PC-3 (cell line): ENCODE results near the gene PSTK. TPM values are rescaled to one million over a fixed set of nuclear protein-coding genes. Genes with fewer than 3 reads are reported as not detected.
A peak's percentile ranks its signal among the peaks of the same experiment; 100 is the strongest.

ENCODE experiments used
- ATAC-seq: fragments of 200-7000 bp; cut with Tn5 transposase; 2 replicates; pipeline ENCODE4 v1.9.1; 2020; ENCODE audit warnings: mild to moderate bottlenecking, moderate library complexity
- BruUV-seq: library from RNA; stranded (reverse); fragments of 400-500 nt; replicated peaks from 2 replicates; lab custom pipeline; 2021; lab: Mats Ljungman, UMichigan
- CTCF ChIA-PET: fragments of 300-600 bp; sonication (Branson Sonifier 250); formaldehyde crosslinking; loops from one replicate; lab custom pipeline; 2022; ENCODE audit warnings: antibody characterized with exemption; lab: Charles Lee
- POLR2A ChIA-PET: fragments of 300-600 bp; sonication (Branson Sonifier 250); formaldehyde crosslinking; loops from one replicate; lab custom pipeline; 2022; ENCODE audit warnings: antibody characterized with exemption; ENCODE audit not compliant: unreplicated experiment; lab: Charles Lee
- DNase-seq: peaks from one replicate; pipeline ENCODE4 v3.0.0-alpha.2; 2015
- H2AFZ ChIP-seq: fragments of 300-600 bp; sonication (generic); 2 replicates; pipeline ENCODE4 v1.6.0; 2016; ENCODE audit warnings: antibody characterized with exemption, low read length
- H3F3A ChIP-seq: fragments of 300-600 bp; sonication (generic); one replicate; pipeline ENCODE4 v1.6.0; 2017; ENCODE audit warnings: antibody characterized with exemption, low read length, control low read depth, mild to moderate bottlenecking; ENCODE audit not compliant: unreplicated experiment
- H3K27ac ChIP-seq: fragments of 300-600 bp; sonication (generic); 2 replicates; pipeline ENCODE4 v1.5.1; 2016; ENCODE audit warnings: mild to moderate bottlenecking, low read length
- H3K27me3 ChIP-seq: fragments of 300-600 bp; sonication (generic); 2 replicates; pipeline ENCODE4 v1.6.1; 2016; ENCODE audit warnings: low read length, mixed read lengths
- H3K36me3 ChIP-seq: fragments of 300-600 bp; sonication (generic); 2 replicates; pipeline ENCODE4 v1.6.1; 2016; ENCODE audit warnings: low read depth, mixed run types, low read length, mixed read lengths
- H3K4me1 ChIP-seq: fragments of 300-600 bp; sonication (generic); 2 replicates; pipeline ENCODE4 v1.5.1; 2016; ENCODE audit warnings: low read length; ENCODE audit not compliant: insufficient read depth
- H3K4me2 ChIP-seq: fragments of 300-600 bp; sonication (generic); 2 replicates; pipeline ENCODE4 v1.6.0; 2016; ENCODE audit warnings: low read length
- H3K4me3 ChIP-seq: fragments of 300-600 bp; sonication (generic); 2 replicates; pipeline ENCODE4 v1.5.1; 2016; ENCODE audit warnings: mild to moderate bottlenecking, low read length, mixed read lengths
- H3K79me2 ChIP-seq: fragments of 300-600 bp; sonication (generic); 2 replicates; pipeline ENCODE4 v1.6.1; 2017; ENCODE audit warnings: low read length, mixed read lengths
- H3K9ac ChIP-seq: fragments of 300-600 bp; sonication (generic); 2 replicates; pipeline ENCODE4 v1.6.0; 2016; ENCODE audit warnings: mild to moderate bottlenecking, low read length
- H3K9me2 ChIP-seq: fragments of 300-600 bp; sonication (generic); replicated peaks from 2 replicates; pipeline ENCODE4 v1.6.1; 2016; ENCODE audit warnings: mixed run types, low read length, mixed read lengths
- H3K9me3 ChIP-seq: fragments of 300-600 bp; sonication (generic); 2 replicates; pipeline ENCODE4 v1.6.1; 2016; ENCODE audit warnings: low read length, mixed read lengths
- H4K20me1 ChIP-seq: fragments of 300-600 bp; sonication (generic); 2 replicates; pipeline ENCODE4 v1.6.1; 2016; ENCODE audit warnings: low read length, mixed read lengths
- CTCF ChIP-seq: fragments of 300-600 bp; sonication (generic); conservative IDR thresholded peaks from 2 replicates; pipeline ENCODE4 v1.5.1; 2017; ENCODE audit warnings: antibody characterized with exemption, low read depth, mild to moderate bottlenecking, low read length
- EZH2 ChIP-seq: fragments of 300-600 bp; sonication (generic); IDR thresholded peaks from one replicate; pipeline ENCODE4 v1.6.1; 2017; ENCODE audit warnings: antibody characterized with exemption, mild to moderate bottlenecking, low read length; ENCODE audit not compliant: unreplicated experiment
- EZH2phosphoT487 ChIP-seq: fragments of 300-600 bp; sonication (generic); IDR thresholded peaks from 2 replicates; pipeline ENCODE4 v1.6.1; 2018; ENCODE audit warnings: mild to moderate bottlenecking, antibody characterized with exemption, low read length, borderline replicate concordance
- intact Hi-C: fragments of 100-400 bp; cut with micrococcal nuclease; formaldehyde crosslinking; loops from 2 replicates; pipeline ENCODE4 v1.9.0; 2023
- total RNA-seq: library from RNA; depleted of rRNA; stranded (reverse); fragments of >200 nt; gene quantifications from 2 replicates; pipeline ENCODE4 v1.2.3, GENCODE V29; 2014

PSTK gene
- total RNA-seq, 1 experiment from 2014 or later = 2.6 TPM

GRCh38 chr10:122981066-122981464 lies 864 bp downstream of the PSTK start:
- Histone ChIP-seq H3K4me2 (peak overlapping the region; percentile 86), H3K36me3 (no peaks in the 10 kb centered on the region), H3K4me1 (peaks cover 9% of the 10 kb centered on the region; the same call in 1 of the 2 replicates), H3K27ac (no peak overlapping the region), H2AFZ (peak overlapping the region; percentile 83), H4K20me1 (no peaks in the 10 kb centered on the region), H3K79me2 (no peaks in the 10 kb centered on the region), H3F3A (no peaks in the 10 kb centered on the region), H3K27me3 (no peaks in the 10 kb centered on the region), H3K9me3 (no peaks in the 10 kb centered on the region), H3K4me3 (peak overlapping the region; percentile 56; the same call in 1 of the 2 replicates), H3K9me2 (no peaks in the 10 kb centered on the region), H3K9ac (no peak overlapping the region)
- TF ChIP-seq CTCF = peak; percentile 32; the same call in 1 of the 2 replicates
- TF ChIP-seq EZH2 = no peak
- no peak for TF ChIP-seq EZH2phosphoT487
- no peak for ATAC-seq
- TSS peak; percentile 72 for BruUV-seq
- CTCF ChIA-PET = no interaction called here
- peak; percentile 35 for DNase-seq
- POLR2A ChIA-PET = interaction anchor here (0.5 to 0.7 kb wide), 2 partner anchors 420 to 490 kb away, joined by 3 read pairs; no protein-coding TSS in a partner anchor
- intact Hi-C loops = loop anchor here (2.0 to 5.0 kb wide), 3 partner anchors 26 to 129 kb away; partner anchors contain the start of gene C10orf88

- no peak overlapping the region for H3K9ac ChIP-seq
- H4K20me1 ChIP-seq = no peaks in the 10 kb centered on the region
- no peaks in the 10 kb centered on the region for H3F3A ChIP-seq
- ATAC-seq (no peak), DNase-seq (no peak)
- TF ChIP-seq EZH2 (no peak), EZH2phosphoT487 (no peak), CTCF (no peak)
- no peaks in the 10 kb centered on the region for H3K79me2 ChIP-seq
- BruUV-seq = no TSS peak
- ChIA-PET CTCF (no interaction called here), POLR2A (no interaction called here)
- H3K36me3 ChIP-seq = no peaks in the 10 kb centered on the region
- no peak overlapping the region for H2AFZ ChIP-seq
- intact Hi-C loops = loop anchor here (5.0 kb wide), 1 partner anchor 132 kb away; no protein-coding TSS in a partner anchor
- H3K27me3 ChIP-seq = no peaks in the 10 kb centered on the region
- H3K4me1 ChIP-seq = peaks cover 9% of the 10 kb centered on the region; the same call in 1 of the 2 replicates
- H3K9me2 ChIP-seq = no peaks in the 10 kb centered on the region
- H3K4me3 ChIP-seq = no peak overlapping the region
- no peak overlapping the region for H3K4me2 ChIP-seq
- H3K9me3 ChIP-seq = no peaks in the 10 kb centered on the region
- no peak overlapping the region for H3K27ac ChIP-seq
These were observed 3.7 kb downstream of the PSTK start for GRCh38 chr10:122983898-122984297.

GRCh38 chr10:122984708-122985107 lies 4.5 kb downstream of the PSTK start:
- no peaks in the 10 kb centered on the region for H3K9me3 ChIP-seq
- no peak for DNase-seq
- no peaks in the 10 kb centered on the region for H3F3A ChIP-seq
- no peaks in the 10 kb centered on the region for H3K9me2 ChIP-seq
- H3K79me2 ChIP-seq = no peaks in the 10 kb centered on the region
- no peak overlapping the region for H3K9ac ChIP-seq
- H3K36me3 ChIP-seq = no peaks in the 10 kb centered on the region
- intact Hi-C loops = loop anchor here (5.0 kb wide), 1 partner anchor 132 kb away; no protein-coding TSS in a partner anchor
- peaks cover 8% of the 10 kb centered on the region; the same call in 1 of the 2 replicates for H3K4me1 ChIP-seq
- ATAC-seq = no peak
- POLR2A ChIA-PET = no interaction called here
- no peak overlapping the region for H2AFZ ChIP-seq
- no peak overlapping the region for H3K4me3 ChIP-seq
- no peaks in the 10 kb centered on the region for H4K20me1 ChIP-seq
- H3K27me3 ChIP-seq = no peaks in the 10 kb centered on the region
- no peak for TF ChIP-seq EZH2phosphoT487
- TF ChIP-seq CTCF = no peak
- TF ChIP-seq EZH2 = no peak
- no TSS peak for BruUV-seq
- H3K27ac ChIP-seq = no peak overlapping the region
- CTCF ChIA-PET = no interaction called here
- H3K4me2 ChIP-seq = no peak overlapping the region
